ENCODE measurements around the gene KIF26B.
"Not testable (repeated sequence)": the region's sequence is repeated elsewhere in the genome, so short reads cannot be mapped to it uniquely, and the experiment has no call there.

Gene KIF26B

DNA sequence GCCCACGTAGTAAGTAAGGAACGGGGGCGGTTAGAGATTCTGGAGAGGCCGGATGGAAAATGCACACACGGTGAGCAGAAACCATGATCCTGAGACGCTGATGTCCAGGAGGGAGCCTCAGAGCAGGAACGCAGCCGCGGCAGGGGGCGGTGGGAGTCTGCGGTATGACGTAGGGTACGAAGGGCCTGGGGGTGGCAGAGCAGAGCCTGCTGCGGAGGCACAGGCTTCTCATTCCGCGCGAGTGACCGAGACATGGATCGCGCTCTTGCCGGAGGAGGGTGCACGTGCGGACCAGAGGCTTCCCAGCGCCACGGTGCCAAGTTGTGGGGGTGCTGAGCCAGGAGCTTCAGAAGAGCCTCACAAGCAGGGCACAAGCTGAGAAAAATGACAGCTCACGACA is 176.2 kb downstream of the KIF26B start:
- no peak for DNase-seq

DNA sequence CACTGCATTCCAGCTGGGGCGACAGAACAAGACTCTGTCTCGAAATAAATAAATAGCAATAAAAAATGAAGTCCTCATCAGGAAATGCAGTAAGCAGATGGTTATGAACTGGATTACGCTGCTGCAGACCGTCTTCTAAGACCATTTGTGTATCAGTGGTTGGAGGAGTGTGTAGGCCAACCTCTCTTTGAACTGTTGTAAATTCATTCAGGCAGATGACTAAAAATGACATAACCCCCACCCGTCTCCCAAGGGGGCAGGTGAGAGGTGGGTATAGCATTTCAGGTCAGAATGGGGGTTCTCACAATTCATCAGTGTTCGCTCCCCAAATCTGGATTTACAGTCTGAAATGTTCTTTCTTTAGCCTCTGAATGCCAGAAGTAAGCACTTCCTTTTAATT is 177.3 kb downstream of the KIF26B start:
- no peak for DNase-seq

- DNase-seq: no peak
These were observed 177.7 kb downstream of the KIF26B start for GRCh38 chr1:245332513-245332912.

GRCh38 chr1:245334235-245334634 is 179.4 kb downstream of the KIF26B start:
- no peak for DNase-seq

DNA sequence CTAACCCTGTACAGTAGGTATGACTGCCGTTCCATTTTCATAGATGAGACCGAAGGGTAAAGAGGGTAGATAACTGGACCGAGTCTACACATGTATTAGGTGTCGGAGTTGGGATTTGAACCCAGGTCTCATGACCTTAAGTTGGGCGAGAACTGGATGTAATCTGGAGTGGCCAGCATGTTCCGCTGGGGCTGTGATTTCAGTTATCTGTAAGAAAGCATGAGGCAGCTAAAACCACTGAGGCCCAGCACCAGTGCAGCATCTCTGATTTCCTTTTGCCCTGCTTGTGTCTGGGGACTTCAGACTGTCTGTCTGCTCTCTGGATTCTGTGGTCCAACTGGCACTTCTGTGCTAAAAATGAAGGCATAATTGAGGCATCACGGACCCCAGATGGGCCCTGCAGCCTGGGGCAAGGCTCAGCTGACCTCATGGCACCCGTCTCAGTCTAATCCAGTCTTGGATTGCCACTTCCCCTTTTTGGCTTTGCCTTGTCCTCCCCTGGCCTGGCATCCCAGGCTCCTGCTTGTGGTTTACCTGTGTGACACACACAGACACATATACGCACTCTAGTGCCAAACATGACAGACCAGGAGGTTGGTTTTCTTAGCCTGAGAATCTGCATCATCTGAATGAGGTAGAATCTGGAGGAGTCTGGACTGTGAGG is 180.2 kb downstream of the KIF26B start:
- no peak for DNase-seq

DNA sequence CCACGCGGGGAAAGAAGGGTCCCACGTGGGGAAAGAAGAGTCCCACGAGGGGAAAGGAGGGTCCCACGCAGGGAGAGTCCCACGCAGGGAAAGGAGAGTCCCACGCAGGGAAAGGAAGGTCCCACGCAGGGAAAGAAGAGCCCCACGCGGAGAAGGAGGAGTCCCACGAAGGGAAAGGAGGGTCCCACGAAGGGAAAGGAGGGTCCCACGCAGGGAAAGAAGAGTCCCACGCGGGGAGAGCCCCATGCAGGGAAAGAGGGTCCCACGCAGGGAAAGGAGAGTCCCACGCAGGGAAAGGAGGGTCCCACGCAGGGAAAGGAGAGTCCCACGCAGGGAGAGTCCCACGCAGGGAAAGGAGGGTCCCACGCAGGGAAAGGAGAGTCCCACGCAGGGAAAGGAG is 180.9 kb downstream of the KIF26B start:
- DNase-seq: not testable (repeated sequence)

DNA sequence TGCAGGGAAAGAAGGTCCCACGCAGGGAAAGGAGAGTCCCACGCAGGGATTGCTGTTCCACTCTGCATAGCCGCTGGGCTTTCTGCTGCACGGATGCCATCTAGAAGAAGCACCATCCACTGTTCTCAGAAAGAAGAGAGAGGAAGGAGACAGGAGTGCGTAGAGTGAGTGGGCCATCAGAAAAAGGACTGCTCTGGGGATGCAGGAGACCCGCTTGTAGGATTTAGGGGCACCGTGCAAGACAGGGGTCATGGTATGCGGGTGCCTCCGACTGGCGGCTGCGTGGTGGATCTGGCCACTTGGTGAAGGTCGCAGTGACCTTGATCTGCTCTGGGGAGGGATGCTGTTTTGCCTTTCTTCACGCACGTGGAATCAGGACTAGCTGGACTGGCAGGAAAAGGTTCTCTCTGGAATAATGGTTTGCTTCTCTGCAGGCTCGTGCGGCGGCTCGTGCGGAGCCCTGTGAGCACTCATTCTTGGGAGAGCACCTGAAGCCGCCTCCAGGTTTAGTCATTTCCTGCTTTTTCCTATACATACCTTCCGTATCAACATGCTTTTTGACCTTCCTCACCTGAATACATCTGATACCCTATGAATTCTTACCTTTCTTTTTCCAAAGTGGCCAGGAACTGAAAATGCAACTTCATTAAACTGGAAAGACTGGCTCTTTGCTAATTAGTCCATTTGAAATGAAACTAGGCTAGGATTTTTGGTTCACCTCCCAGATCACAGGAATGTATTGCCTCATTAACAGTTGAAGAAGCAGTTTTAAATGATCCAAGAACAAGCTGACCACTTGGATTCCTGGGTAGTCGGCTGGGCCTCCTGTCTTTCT is 181.6 kb downstream of the KIF26B start:
- no peak for DNase-seq

GRCh38 chr1:245336984-245337355 is 182.2 kb downstream of the KIF26B start:
- DNase-seq: not testable (repeated sequence)

DNA sequence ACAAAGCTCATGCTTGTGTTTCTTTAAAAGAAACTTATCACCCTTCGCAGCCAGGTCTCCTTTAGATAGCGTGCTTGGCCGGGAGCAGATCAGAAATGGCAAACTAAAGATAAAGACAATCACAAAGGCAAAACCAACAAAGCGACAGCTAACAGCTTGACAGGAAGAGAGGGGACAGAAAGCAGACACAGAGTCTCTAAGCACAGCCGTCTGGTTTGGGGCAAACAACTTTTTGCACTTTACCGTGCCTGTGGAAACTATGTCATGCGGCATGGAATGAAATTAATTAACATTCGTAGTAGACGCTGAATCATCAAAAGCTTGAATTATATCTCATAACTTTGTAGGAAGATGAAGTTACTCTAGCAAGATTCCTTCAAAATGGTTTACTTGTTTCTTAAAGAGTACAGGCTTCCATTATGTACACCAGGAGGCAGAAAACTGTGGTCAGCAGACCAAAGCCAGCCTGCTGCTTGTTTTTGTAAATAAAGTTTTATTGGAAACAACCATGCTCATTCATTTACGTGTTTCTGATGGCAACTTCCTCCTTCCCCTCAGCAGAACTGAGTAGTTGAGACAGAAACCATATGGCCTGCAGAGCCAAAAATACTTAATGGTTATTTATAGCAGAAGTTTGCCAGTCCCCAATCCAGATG is 183.2 kb downstream of the KIF26B start:
- DNase-seq: no peak

- DNase-seq: no peak
These were observed 183.7 kb downstream of the KIF26B start for GRCh38 chr1:245338485-245338877.

DNA sequence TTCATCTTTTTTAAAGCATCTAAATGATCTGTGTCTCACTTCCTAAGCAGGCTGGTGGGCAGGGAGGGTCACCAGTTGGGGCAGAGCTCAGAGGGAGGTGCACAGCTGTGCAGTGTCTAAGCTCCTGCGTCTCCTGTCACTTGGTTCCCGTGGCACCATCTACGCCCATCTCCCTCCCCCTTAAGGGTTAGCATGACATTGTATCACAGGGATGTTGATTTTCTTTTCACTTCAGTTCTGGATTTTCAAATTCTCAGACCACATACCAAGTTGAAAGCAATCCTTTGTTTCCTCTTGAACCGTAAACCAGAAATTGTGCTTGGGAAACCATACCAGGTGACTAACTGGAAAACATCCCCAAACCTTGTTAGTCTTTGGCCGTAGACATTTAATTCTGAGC is 187.0 kb downstream of the KIF26B start:
- no peak for DNase-seq

- DNase-seq: no peak
These were observed 190.6 kb downstream of the KIF26B start for GRCh38 chr1:245345191-245345884.

DNA sequence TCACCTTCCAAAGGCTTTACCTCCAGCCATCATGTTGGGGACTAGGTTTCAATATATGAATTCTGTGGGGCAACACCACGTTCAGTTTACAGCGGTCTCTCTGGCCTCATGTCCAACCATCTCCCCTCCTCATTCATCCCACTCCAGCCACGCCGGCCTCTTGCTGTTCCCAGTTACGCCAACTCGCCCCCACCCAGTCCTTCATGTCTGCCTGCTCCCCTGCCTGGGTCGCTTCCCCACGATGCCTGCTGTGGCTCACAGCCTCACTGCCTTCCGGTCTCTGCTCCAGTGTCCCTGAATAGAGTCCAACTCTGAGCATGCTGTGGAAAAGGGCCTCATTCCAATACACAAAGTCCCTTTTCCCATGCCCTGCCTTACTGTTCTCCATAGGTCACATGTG is 193.8 kb downstream of the KIF26B start:
- no peak for DNase-seq

DNA sequence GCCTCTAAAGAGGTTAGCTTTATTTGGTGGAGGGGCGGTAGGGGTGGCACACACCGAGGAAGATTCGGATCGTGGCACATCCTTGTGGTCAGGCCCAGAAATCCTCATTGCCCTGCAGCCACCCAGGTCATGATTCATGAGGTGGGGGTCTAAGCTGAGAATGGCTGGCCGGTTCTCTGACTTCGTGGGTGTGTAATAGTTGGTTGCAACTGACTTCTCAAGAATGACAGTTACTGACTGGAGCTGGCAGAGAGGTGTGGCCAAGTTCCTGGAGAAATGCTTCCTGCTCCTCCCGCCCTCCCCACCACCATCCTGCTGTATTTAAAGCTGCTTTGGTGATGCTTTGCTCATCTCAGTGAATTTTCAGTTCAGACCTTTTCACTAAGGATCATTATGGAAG is 198.6 kb downstream of the KIF26B start:
- no peak for DNase-seq

- no peak for DNase-seq
These were observed 199.4 kb downstream of the KIF26B start for GRCh38 chr1:245353915-245354775.

GRCh38 chr1:245355851-245356630 is 201.3 kb downstream of the KIF26B start:
- DNase-seq: not testable (repeated sequence)

DNA sequence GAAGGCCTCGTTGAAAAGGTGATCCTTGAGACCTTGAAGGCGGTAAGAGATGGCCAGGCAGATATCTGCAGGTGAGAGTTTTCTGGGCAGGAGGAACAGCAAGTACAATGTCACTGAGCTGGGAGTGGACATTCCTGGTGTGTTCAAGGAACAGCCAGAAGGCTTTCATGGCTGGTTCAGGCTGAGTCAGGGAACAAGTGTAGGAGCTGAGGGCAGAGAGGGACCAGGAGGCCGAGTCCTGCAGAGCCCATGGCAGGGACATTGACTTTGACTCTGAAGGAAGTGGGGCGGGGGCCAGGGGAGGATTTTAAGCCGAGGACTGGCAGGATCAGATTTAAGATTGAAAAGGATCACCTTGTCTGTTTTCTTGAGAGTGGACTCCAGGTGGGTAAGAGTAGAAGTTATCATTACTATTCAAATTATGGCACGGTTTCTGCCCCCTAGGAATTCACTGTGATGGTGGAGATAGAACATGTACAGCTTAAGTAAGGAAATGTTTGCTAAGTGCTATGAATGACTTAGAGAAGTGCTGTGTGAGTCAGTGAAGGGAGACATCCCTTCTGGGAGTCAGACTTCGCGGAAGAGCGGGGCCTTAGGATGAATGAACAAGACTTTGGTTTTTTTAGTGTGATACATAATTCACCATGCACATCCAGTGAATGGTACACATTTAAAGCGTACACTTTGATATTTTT is 202.3 kb downstream of the KIF26B start:
- DNase-seq: no peak

- not testable (repeated sequence) for DNase-seq
These were observed 204.4 kb downstream of the KIF26B start for GRCh38 chr1:245359101-245359680.

- no peak for DNase-seq
These were observed 206.3 kb downstream of the KIF26B start for GRCh38 chr1:245361065-245361464.

DNA sequence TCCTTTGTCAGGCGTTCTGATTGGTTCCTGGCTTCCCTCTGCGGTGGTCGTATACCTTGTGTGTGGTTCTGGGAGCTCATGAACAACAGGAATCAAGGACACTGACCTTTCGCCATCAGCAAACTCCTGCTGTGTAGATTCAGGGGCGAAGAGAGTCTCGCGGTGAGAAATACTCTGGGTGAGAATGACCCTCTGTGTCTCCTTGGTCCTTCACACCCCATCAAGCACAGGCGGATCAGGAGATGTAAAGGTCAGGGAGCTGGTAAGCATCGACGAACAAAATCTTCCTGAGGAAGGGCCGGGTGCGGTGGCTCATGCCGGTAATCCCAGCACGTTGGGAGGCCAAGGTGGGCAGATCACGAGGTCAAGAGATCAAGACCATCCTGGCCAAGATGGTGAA is 207.2 kb downstream of the KIF26B start:
- no peak for DNase-seq
